SW 1271 (cell line): Measurements from ENCODE around the gene ATP11A.
"Not testable (repeated sequence)": the region's sequence is repeated elsewhere in the genome, so short reads cannot be mapped to it uniquely, and the experiment has no call there.

Experiments used
- DNase-seq, 2 experiments: peaks; one replicate each; lab custom pipeline; 2025; lab: John Stamatoyannopoulos, UW

ATP11A gene

GRCh38 chr13:112863356-112863755 is 173.5 kb downstream of the ATP11A start:
- DNase-seq = not testable (repeated sequence)

GRCh38 chr13:112865478-112865877 is 175.6 kb downstream of the ATP11A start:
- not testable (repeated sequence) for DNase-seq

GRCh38 chr13:112867301-112867711 is 177.5 kb downstream of the ATP11A start:
- no peak for DNase-seq

GRCh38 chr13:112868308-112868707 is 178.5 kb downstream of the ATP11A start:
- no peak for DNase-seq

- DNase-seq = no peak
These were observed 179.6 kb downstream of the ATP11A start for GRCh38 chr13:112869202-112870050.

- no peak for DNase-seq
These were observed 180.2 kb downstream of the ATP11A start for GRCh38 chr13:112870051-112870331.

- no peak for DNase-seq
These were observed 181.0 kb downstream of the ATP11A start for GRCh38 chr13:112870737-112871287.

- no peak for DNase-seq
These were observed 181.9 kb downstream of the ATP11A start for GRCh38 chr13:112871742-112872141.

- not testable (repeated sequence) for DNase-seq
These were observed 183.1 kb downstream of the ATP11A start for GRCh38 chr13:112872657-112873631.

GRCh38 chr13:112873851-112874750 is 184.3 kb downstream of the ATP11A start:
- peak in 1 of 2 experiments; percentile 1 for DNase-seq

- DNase-seq = no peak
These were observed 185.0 kb downstream of the ATP11A start for GRCh38 chr13:112874751-112875300.

- DNase-seq = no peak
These were observed 185.8 kb downstream of the ATP11A start for GRCh38 chr13:112875627-112876026.

- DNase-seq = no peak
These were observed 186.6 kb downstream of the ATP11A start for GRCh38 chr13:112876305-112877000.

GRCh38 chr13:112877066-112877465 is 187.2 kb downstream of the ATP11A start:
- DNase-seq = no peak

GRCh38 chr13:112877539-112877938 is 187.7 kb downstream of the ATP11A start:
- no peak for DNase-seq

- no peak for DNase-seq
These were observed 188.4 kb downstream of the ATP11A start for GRCh38 chr13:112877976-112878955.

- DNase-seq = no peak
These were observed 189.5 kb downstream of the ATP11A start for GRCh38 chr13:112879283-112879833.

GRCh38 chr13:112880221-112880641 is 190.4 kb downstream of the ATP11A start:
- DNase-seq = no peak

GRCh38 chr13:112880976-112881540 is 191.2 kb downstream of the ATP11A start:
- no peak for DNase-seq
